T-helper 2 cell treated with Interferon-gamma antibody and Interleukin-4, amounts not matched to agents 100 ng/mL and 5 ng/mL, for 36 hours (primary cell): ENCODE results near the gene RARRES2. TPM values are rescaled to one million over a fixed set of nuclear protein-coding genes. Genes with fewer than 3 reads are reported as not detected.

ENCODE experiments used
- intact Hi-C: fragments of 100-400 bp; cut with micrococcal nuclease; formaldehyde crosslinking; loops from one replicate; pipeline ENCODE4 v1.15.1; 2023
- total RNA-seq: library from RNA; stranded (reverse); gene quantifications from 2 replicates; pipeline ENCODE4 v1.2.3, GENCODE V29; 2022

Gene RARRES2
- total RNA-seq, 1 donor from 2014 or later: not detected

- intact Hi-C loops: no loop called here
Observed at GRCh38 chr7:150339409-150339809, 2.0 kb downstream of the RARRES2 start.

GRCh38 chr7:150338166-150338829 is 3.1 kb downstream of the RARRES2 start:
- intact Hi-C loops: no loop called here

GRCh38 chr7:150337659-150338081 is 3.8 kb downstream of the RARRES2 start:
- intact Hi-C loops: no loop called here

- intact Hi-C loops: no loop called here
Observed at GRCh38 chr7:150337179-150337578, 4.2 kb downstream of the RARRES2 start.

GRCh38 chr7:150336746-150337145 is 4.7 kb downstream of the RARRES2 start:
- intact Hi-C loops: no loop called here

GRCh38 chr7:150335774-150336112 is 5.7 kb downstream of the RARRES2 start:
- intact Hi-C loops: no loop called here

GRCh38 chr7:150335108-150335773 is 6.2 kb downstream of the RARRES2 start:
- intact Hi-C loops: no loop called here

- intact Hi-C loops: no loop called here
Observed at GRCh38 chr7:150334108-150334507, 7.3 kb downstream of the RARRES2 start.

- intact Hi-C loops: no loop called here
Observed at GRCh38 chr7:150333659-150334058, 7.8 kb downstream of the RARRES2 start.

GRCh38 chr7:150332852-150333635 is 8.4 kb downstream of the RARRES2 start:
- intact Hi-C loops: no loop called here

- intact Hi-C loops: no loop called here
Observed at GRCh38 chr7:150330211-150330885, 11.1 kb downstream of the RARRES2 start.

- intact Hi-C loops: no loop called here
Observed at GRCh38 chr7:150329331-150330120, 11.9 kb downstream of the RARRES2 start.

GRCh38 chr7:150327308-150327707 is 14.1 kb downstream of the RARRES2 start:
- intact Hi-C loops: no loop called here

- intact Hi-C loops: no loop called here
Observed at GRCh38 chr7:150326657-150327268, 14.7 kb downstream of the RARRES2 start.

GRCh38 chr7:150325901-150326300 is 15.5 kb downstream of the RARRES2 start:
- intact Hi-C loops: no loop called here

GRCh38 chr7:150325110-150325611 is 16.3 kb downstream of the RARRES2 start:
- intact Hi-C loops: no loop called here

- intact Hi-C loops: loop anchor here (5.0 kb wide), 1 partner anchor 452 kb away; the partner anchor contains the start of gene ATP6V0E2
Observed at GRCh38 chr7:150324373-150324961, 17.0 kb downstream of the RARRES2 start.

- intact Hi-C loops: loop anchor here (1.0 to 5.0 kb wide), 4 partner anchors 45 to 452 kb away; partner anchors contain the start of genes ATP6V0E2, REPIN1 and ZNF775
Observed at GRCh38 chr7:150323682-150324372, 17.6 kb downstream of the RARRES2 start.
